ENCODE measurements around the gene FASTKD1.

Gene FASTKD1

DNA sequence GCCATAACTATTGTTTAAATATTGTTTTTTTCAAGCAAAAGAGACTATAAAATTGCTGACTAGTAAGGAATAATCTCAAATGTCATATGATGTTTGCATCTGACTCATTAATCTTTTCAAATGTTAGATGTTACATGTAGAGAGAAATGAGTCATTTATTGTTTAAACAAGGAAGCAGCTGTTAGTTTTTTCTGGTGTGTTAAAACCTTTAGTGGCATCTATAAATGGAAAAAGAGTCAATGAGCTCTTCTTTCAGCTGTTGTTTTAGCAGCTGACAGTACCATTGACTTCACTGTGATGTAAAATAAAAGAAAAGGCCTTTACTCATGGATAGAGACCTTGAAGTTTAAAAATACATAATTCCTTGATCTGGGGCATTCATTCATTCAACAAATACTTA, 66.0 kb downstream of the FASTKD1 start:
- DNase-seq, result no peak

DNA sequence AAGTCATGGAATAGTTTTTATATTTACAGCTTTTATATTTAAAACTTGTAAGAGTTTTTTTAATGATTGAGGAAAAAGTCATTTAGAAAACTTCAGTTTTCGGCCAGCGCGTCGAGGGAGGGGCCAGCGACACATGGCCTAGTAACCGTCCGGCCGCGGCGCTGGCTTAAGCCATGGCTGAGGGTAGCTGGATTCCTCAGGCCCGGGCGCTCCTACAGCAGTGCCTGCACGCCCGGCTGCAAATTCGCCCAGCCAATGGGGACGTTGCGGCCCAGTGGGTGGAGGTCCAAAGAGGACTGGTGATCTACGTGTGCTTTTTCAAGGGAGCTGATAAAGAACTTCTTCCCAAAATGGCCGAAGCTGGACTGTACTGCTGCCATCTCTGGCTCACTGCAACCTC, 69.0 kb downstream of the FASTKD1 start:
- DNase-seq, result no peak

DNA sequence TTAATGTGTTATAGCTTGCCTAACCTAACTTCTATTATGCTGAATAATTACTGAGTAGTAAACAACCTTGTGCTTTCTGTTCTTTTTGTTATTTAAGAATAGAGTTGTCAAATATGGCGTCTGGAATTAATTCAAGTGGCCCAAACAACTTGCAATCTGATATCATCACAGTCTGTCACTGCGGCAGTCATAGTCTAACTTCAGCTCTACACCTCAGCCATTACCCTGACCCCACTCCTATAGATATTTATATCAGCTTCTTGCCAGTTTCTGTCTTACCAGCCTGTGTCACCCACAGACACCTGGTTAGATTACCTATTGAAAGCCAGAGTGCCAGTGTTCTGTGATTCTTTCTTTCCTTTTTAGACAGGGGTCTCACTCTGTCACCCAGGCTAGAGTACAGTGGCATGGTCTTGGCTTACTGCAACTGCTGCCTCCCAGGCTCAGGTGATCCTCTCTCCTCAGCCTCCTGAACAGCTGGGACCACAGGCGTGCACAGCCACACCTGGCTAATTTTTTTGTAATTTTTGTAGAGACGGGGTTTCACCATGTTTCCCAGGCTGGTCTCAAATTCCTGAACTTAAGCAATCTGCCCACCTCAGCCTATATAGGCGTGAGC, 78.2 kb downstream of the FASTKD1 start:
- no peak for DNase-seq

DNA sequence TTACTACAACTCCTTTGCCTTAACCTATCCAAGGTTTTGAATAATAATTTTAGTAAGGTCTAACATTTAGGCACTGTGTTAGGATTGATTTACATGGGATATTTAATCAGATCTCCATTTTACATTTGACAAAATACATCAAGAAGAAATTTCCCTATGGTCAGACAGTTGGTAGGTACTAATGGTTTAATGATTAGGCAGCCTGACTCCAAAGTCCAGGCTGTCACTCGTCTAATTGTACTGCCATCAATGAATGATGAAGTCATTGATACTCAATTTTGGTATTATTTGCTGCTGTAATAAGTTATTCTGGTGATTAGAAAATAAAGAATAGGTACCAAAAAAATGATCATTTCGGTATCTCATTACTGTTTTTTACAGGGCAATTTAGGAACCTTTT, 80.3 kb downstream of the FASTKD1 start:
- no peak for DNase-seq

DNA sequence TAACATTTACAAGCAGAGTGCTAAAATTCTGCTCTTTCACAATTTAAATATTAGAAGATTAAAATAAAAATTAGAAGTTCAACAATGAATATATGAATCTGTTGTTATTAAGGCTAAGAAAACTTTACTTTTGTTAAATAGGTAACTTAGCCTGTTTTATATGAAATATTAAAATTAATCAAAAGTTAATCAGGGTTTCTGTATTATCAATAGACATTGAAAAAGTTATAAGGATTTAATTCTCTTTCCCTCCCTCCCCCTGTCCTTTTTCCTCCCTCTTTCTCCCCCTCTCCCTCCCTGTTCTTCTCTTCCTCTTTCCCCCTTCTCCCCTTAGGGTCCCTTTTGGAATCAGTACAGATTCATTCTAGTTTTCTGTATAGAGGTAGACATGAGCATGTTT, 82.3 kb downstream of the FASTKD1 start:
- no peak for DNase-seq

DNA sequence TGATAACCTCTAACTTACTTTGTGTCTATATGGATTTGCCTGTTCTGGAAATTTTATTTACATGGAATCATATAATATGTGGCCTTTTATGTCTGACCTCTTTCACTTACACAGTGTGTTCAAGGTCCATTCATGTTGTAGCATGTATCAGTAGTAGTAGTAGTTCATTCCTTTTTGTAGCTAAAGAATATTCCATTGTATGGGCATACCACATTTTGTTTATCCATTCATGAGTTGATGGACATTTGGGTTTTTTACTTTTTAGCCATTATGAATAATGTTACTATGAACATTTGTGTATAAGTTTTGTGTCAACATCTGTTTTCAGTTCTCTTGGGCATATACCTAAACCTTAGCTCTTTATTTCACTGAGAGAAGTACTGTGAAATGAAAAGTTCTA, 82.8 kb downstream of the FASTKD1 start:
- no peak for DNase-seq

DNA sequence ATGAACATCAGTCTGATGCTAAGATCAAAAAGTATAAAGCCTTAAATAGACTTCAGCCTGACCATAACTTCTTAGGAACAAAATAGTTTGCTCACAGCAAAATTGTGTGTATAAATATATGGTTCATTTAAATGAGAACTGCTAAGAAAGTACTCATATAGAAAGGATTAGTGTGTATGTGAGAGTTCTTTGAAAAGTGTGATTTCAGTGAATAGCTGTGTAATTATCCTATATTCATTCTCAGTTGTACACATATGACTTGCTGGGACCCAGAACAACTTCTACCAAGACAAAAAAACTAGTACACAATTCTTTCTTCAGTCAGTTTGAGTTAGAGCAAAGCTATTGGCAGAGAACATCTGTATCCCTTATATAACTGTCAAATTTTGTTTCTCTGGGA, 87.2 kb downstream of the FASTKD1 start:
- no peak for DNase-seq

DNA sequence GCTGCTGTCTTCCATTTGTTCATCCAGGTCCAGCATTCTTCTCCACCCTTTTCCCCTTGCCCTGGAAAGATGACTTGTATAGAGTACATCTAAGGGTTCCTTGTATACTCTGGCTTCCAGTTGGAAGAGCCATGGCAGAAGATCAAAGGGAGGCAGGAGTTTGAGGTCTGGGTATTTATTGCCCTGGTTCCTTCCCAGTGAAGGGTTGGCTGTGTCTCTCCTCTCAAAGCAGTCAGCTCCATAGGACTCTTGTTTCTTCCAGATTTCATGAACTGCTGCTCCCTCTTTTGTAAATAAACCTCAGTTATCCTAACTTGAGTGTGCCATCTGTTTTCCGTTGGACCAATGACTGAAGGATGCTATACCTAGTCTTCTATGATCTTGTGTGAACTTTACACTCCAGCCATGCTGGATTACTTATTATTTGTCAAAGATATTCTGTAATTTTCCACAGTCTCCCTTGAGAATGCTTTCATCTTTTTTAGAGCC, 88.0 kb downstream of the FASTKD1 start:
- no peak for DNase-seq

DNA sequence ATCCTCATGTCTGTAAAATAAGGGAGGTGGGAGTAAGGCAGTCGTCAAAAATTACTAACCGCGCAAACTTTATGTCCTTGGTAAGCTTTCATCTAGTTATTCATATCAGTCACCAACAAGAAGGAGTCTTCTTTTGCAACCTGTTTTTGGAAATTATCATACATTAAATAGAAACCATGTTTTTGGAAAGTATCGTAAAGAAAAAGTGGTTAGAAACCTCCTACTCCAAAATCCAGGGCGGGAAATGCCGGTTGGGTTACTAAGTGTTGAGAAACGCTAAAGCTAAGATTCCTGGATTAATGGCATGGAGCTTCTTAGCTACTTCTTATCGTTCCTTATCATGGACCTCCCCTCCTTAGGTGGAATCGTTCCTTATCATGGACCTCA, 93.6 kb downstream of the FASTKD1 start:
- DNase-seq, result no peak

Data from stimulated activated CD4-positive, alpha-beta T cell treated with anti-CD3 and anti-CD28 coated beads, Interleukin-4, amount 100 ng/mL, for 4 hours (primary cell).